22Rv1 (cell line): ENCODE results near the gene PRR15.

Experiments used
- CTCF ChIP-seq: fragments of 450-650 bp; IDR thresholded peaks from 2 replicates; pipeline ENCODE4 v1.5.1; 2017; ENCODE audit warnings: mild to moderate bottlenecking
- ZFX ChIP-seq: fragments of 450-650 bp; IDR thresholded peaks from 2 replicates; pipeline ENCODE4 v1.6.1; 2017; ENCODE audit warnings: antibody characterized with exemption, borderline replicate concordance

GRCh38 chr7:29588212-29588611 is 24.6 kb downstream of the PRR15 start:
- TF ChIP-seq ZFX (no peak), CTCF (no peak)
